GM18511 (cell line): ENCODE measurements around the gene SEMA3B.
A peak's percentile ranks its signal among the peaks of the same experiment; 100 is the strongest.
"Not testable (repeated sequence)": the region's sequence is repeated elsewhere in the genome, so short reads cannot be mapped to it uniquely, and the experiment has no call there.

ENCODE experiments used
- ATAC-seq: cut with Tn5 transposase; IDR thresholded peaks from one replicate; pipeline ENCODE4 v1.9.1; 2021; ENCODE audit warnings: mild to moderate bottlenecking, moderate library complexity; ENCODE audit not compliant: unreplicated experiment

SEMA3B gene

GRCh38 chr3:50237754-50238548, 31.0 kb upstream of the SEMA3B start:
- ATAC-seq, result peak; percentile 41

DNA sequence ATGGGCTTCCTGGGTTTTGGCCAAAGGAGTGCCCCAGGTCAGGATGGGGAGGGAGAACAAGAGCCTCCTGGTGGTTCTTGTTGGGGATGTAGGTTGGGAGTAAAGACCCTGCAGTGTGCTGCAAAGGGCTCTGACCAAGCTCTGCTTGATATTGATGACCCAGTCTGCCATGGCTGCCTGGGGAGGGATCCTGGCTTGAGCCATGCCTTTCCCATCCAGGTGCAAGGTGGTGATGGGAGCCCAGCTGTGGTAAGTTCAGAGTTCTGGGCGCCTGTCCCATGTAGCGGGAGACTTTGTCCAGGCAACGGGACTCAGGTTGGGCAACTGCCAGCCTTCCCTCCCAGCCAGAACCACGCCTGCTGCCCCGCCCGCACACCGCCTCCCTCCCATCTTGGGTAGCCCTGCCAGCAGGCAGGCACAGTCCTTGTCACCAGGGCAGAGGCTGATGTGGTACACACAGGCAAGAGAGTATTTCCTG, 30.4 kb upstream of the SEMA3B start:
- no peak for ATAC-seq

DNA sequence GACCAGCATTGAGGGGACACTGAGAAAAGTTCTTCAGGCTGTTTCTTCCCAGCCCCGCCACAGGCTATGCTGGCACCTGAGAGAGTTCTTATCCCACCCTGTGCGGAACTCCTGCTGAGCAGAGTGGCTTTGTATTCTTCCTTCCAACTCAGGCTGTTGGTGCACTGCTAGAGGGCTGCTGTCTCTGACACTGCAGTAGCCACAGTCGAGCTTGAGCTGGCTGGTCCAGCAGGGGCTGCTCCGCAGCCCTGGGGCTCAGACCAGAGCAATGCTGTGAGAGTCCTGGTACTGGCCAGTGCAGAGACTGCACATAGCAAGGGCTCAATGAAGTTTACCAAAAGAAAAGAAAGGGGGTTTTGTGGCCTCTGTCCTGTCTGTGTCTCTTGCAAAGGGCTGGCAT, 29.3 kb upstream of the SEMA3B start:
- ATAC-seq, result no peak

DNA sequence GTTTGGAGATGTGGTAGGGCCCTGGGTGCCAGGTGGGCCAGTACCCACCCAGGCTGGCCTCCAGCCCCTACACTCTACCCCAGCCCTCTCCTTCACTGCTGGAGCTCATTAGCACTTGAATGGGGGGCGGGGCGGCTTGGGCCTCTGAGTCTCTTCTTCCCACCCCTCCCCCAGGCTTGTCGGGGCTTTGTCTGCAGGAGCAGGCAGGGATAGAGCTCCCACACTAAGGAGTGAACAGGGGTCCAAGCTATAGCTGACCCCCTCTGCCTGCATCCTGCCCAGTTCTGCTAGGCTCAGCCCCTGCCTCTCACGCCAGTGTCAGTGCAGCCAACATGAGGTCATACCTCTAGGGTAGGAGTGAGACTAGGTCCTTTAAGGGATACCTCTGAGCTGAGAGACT, 27.8 kb upstream of the SEMA3B start:
- no peak for ATAC-seq

- ATAC-seq, result no peak
Measured at GRCh38 chr3:50241713-50242380, 27.1 kb upstream of the SEMA3B start.

GRCh38 chr3:50242381-50242770, 26.6 kb upstream of the SEMA3B start:
- ATAC-seq, result no peak

DNA sequence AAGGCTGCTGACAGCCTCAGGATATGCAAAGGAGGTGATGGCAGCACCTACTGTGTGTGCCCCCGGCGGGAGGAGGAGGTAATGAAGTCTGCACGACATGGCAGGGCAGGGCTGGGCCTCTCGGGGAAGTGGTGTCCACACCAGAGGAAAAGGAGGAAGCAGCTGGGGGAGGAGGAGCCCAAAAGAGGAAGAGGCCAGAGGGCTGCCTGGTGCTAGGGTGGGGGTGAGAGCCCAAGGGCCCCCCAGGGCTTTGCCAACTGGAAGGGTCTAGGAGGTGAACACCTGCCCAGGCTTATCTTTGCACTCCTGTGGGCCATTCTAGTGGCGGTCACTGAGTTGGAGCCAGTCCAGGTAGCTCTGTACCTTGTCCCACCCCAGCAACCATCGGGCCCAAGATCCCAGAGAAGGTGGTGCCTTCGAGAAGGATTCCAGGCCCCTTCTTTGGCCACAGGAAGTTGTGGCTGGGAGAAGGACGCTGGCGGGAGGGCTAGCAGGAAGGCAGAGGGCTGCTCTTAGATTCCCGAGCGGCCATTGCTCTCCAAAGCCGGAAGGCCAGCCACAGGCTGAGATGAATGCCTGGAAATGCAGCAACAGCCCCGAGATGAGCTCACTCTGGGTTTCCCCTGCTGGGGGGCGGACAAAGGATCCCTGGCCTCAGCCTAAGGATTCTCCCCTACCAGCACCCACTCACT, 25.9 kb upstream of the SEMA3B start:
- ATAC-seq, result no peak

GRCh38 chr3:50243543-50243895, 25.4 kb upstream of the SEMA3B start:
- ATAC-seq, result no peak

- ATAC-seq, result not testable (repeated sequence)
Measured at GRCh38 chr3:50244813-50245212, 24.1 kb upstream of the SEMA3B start.

DNA sequence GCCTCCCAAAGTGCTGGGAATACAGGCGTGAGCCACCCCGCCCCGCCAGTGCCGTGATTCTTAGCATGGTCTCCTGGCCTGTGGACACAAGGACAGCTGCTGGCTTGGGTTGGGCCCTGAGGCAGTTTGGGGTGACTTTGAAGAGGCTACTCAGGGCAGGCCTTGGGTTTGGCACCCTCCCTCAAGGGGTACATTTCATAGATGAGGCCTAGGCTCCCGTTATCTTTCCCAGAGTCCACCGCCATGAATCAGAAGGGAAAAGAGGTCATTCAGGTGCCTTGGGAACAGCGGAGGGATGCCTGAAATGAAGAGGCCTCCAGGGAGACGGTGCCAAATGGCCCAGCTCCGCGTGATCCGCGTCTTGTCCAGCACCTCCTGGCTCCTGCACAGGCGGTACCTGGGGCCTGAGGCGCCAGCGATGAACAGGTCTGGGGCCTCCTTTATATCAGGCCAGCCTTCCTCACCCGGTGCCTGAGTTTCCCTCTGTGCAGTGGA, 23.6 kb upstream of the SEMA3B start:
- no peak for ATAC-seq

- ATAC-seq, result peak; percentile 79
Measured at GRCh38 chr3:50245831-50246516, 23.0 kb upstream of the SEMA3B start.

GRCh38 chr3:50246517-50246954, 22.4 kb upstream of the SEMA3B start:
- peak; percentile 64 for ATAC-seq

GRCh38 chr3:50248387-50248786, 20.6 kb upstream of the SEMA3B start:
- ATAC-seq, result no peak

DNA sequence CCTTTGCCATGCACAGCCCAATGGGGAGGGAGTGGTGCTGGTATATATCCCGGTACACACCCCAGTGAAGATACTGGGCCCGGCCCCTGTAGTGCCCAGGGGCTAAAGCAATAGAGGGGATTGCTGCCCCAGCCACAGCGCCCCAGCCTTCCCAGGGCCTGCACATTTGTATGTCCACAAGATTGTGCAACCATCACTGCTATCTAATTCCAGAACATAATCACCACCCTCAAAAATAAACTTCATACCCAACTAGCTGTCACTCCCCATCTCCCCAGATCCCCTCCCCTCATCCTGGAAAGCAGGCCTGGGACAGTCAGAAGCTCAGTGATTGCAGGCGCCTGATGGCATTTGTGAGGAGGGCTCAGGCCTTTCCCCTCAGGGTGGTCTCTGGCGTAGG, 19.5 kb upstream of the SEMA3B start:
- no peak for ATAC-seq

DNA sequence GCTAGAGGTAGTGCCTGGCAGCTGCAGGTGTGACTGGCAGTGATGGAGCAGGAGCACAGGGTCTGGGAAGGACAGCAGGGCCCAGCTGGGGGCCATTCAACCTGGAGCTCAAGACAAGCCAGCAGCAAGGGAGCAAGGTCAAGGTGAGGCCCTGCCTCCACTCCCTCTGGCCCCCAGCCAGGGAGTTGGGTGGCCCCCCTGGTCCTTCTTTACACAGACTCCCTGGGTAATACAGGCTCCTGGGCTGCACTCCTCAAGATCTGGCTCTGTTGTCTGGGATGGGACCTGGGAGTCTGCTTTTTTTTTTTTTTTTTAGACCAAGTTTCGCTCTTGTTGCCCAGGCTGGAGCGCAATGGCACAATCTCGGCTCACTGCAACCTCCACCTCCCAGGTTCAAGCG, 18.4 kb upstream of the SEMA3B start:
- ATAC-seq, result no peak

DNA sequence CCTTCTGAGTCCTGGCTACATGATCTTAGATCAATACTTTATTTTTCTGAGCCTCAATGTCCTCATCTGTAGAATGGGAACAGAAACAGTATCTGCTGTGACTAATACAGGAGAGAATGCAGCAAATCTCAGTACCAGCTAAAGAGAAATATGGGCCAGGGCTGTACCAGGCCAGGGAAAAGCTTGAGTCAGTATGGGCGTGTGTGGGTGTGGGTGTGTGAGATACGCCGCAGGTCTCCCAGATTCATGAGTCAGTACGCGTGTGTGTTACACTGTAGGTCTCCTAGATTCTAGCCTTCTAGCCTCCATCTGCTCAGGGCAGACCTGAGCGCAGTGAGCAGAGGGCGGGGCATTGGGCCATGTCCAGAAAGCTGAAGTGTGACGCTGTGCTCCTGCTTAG, 17.7 kb upstream of the SEMA3B start:
- no peak for ATAC-seq

- no peak for ATAC-seq
Measured at GRCh38 chr3:50254577-50255250, 14.2 kb upstream of the SEMA3B start.

DNA sequence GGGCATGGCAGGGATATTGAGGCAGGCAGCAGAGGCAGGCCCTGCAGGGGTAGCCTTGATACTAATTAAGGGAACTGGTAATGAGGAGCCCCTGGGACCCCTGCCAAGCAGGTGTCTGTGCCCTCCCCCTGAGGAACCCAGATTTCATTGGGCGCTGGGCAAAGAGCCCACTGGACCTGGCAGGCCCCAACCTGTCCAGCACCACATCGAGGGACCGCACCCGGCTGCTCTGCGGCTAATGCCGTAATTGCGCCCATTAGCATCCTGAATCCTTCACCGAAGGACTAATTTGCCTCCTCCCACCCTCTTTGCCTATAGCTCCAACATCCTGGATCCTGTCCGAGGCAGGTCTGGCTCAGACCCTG, 13.7 kb upstream of the SEMA3B start:
- no peak for ATAC-seq

DNA sequence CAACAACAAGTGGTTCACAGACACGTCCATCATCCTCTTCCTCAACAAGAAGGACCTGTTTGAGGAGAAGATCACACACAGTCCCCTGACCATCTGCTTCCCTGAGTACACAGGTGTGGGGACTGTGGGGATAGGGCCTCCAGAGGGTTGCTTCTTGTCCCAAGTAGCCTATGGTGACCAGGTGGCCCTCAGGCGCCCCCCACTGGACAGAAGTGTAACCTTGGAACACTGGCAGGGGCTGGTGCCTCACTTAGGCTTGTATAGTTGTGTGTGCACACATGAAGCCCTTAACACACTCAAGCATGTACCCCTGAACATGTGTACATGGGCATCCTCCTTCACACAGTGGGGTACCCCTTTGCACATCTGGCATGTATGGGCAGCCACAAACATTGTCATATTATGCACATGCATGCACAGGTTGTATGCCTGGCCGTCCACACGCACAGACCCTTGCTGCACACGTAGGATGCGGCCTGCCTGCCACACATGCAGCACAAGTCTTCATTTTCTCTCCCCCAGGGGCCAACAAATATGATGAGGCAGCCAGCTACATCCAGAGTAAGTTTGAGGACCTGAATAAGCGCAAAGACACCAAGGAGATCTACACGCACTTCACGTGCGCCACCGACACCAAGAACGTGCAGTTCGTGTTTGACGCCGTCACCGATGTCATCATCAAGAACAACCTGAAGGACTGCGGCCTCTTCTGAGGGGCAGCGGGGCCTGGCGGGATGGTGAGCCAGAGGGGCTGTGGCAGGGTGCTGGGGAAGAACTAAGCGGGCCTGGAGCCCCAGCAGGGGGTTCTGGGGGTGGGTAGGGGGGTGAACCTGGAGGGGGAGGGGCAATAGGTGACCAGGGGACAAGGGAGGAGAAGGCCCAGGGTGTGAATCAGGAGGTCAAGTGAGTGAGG, 11.7 kb upstream of the SEMA3B start:
- no peak for ATAC-seq
